Neural crest cell (in vitro differentiated cells): ENCODE results near the gene CNBP. TPM values are rescaled to one million over a fixed set of nuclear protein-coding genes. Genes with fewer than 3 reads are reported as not detected.
"Not testable (repeated sequence)": the region's sequence is repeated elsewhere in the genome, so short reads cannot be mapped to it uniquely, and the experiment has no call there.

ENCODE experiments used
- DNase-seq: peaks from one replicate; pipeline ENCODE4 v3.0.0; 2021; ENCODE audit warnings: low read depth, mixed read lengths, low spot score
- H3K27ac Mint-ChIP-seq: one replicate; pipeline ENCODE4 v1.8.0; 2021; ENCODE audit warnings: mild to moderate bottlenecking, mixed read lengths; ENCODE audit not compliant: unreplicated experiment
- H3K27me3 Mint-ChIP-seq: 2 replicates; pipeline ENCODE4 v1.8.0; 2021; ENCODE audit warnings: low read depth, mild to moderate bottlenecking, mixed read lengths
- H3K36me3 Mint-ChIP-seq: 2 replicates; pipeline ENCODE4 v1.8.0; 2021; ENCODE audit warnings: low read depth, mild to moderate bottlenecking, mixed read lengths
- H3K4me1 Mint-ChIP-seq: 2 replicates; pipeline ENCODE4 v1.8.0; 2021; ENCODE audit warnings: mixed read lengths
- H3K4me3 Mint-ChIP-seq: one replicate; pipeline ENCODE4 v1.8.0; 2021; ENCODE audit warnings: mild to moderate bottlenecking, mixed read lengths
- H3K9me3 Mint-ChIP-seq: 2 replicates; pipeline ENCODE4 v1.8.0; 2021; ENCODE audit warnings: mixed read lengths
- CTCF ChIP-seq: fragments of 200-600 bp; sonication (generic); conservative IDR thresholded peaks from 2 replicates; pipeline ENCODE4 v1.5.0; 2021; ENCODE audit warnings: antibody characterized with exemption, mild to moderate bottlenecking
- total RNA-seq: library from RNA; stranded (reverse); gene quantifications from 2 replicates; pipeline ENCODE4 v1.2.1, GENCODE V29; 2021

Gene CNBP
- total RNA-seq, 1 donor from 2014 or later: 319 TPM

GRCh38 chr3:129173725-129174124, 10.0 kb downstream of the CNBP start:
- H3K27me3 Mint-ChIP-seq: no peaks in the 10 kb centered on the region
- TF ChIP-seq CTCF: no peak
- H3K9me3 Mint-ChIP-seq: no peaks in the 10 kb centered on the region
- no peak overlapping the region for H3K4me3 Mint-ChIP-seq
- peaks cover 11% of the 10 kb centered on the region for H3K4me1 Mint-ChIP-seq
- H3K36me3 Mint-ChIP-seq: peaks cover 12% of the 10 kb centered on the region
- H3K27ac Mint-ChIP-seq: no peak overlapping the region
- no peak for DNase-seq

GRCh38 chr3:129173206-129173605, 10.5 kb downstream of the CNBP start:
- no peak for TF ChIP-seq CTCF
- H3K36me3 Mint-ChIP-seq: peaks cover 12% of the 10 kb centered on the region
- no peaks in the 10 kb centered on the region for H3K27me3 Mint-ChIP-seq
- no peaks in the 10 kb centered on the region for H3K9me3 Mint-ChIP-seq
- peaks cover 11% of the 10 kb centered on the region for H3K4me1 Mint-ChIP-seq
- no peak overlapping the region for H3K4me3 Mint-ChIP-seq
- no peak for DNase-seq
- H3K27ac Mint-ChIP-seq: no peak overlapping the region

- H3K9me3 Mint-ChIP-seq: no peaks in the 10 kb centered on the region
- no peak overlapping the region for H3K27ac Mint-ChIP-seq
- DNase-seq: no peak
- peaks cover 21% of the 10 kb centered on the region for H3K36me3 Mint-ChIP-seq
- peaks cover 15% of the 10 kb centered on the region for H3K4me1 Mint-ChIP-seq
- no peak for TF ChIP-seq CTCF
- H3K27me3 Mint-ChIP-seq: no peaks in the 10 kb centered on the region
- peak overlapping the region; percentile 16 for H3K4me3 Mint-ChIP-seq
These were observed 16.9 kb downstream of the CNBP start for GRCh38 chr3:129166579-129167332.

GRCh38 chr3:129165594-129165993, 18.1 kb downstream of the CNBP start:
- H3K9me3 Mint-ChIP-seq, DNase-seq, H3K27ac Mint-ChIP-seq, H3K27me3 Mint-ChIP-seq, H3K4me3 Mint-ChIP-seq: not testable (repeated sequence)
- Mint-ChIP-seq H3K4me1 (peaks cover 24% of the 10 kb centered on the region), H3K36me3 (peaks cover 21% of the 10 kb centered on the region)

GRCh38 chr3:129164500-129164899, 19.2 kb downstream of the CNBP start:
- Mint-ChIP-seq H3K27ac (no peak overlapping the region), H3K27me3 (no peaks in the 10 kb centered on the region), H3K36me3 (peaks cover 11% of the 10 kb centered on the region), H3K4me1 (peaks cover 34% of the 10 kb centered on the region), H3K9me3 (no peaks in the 10 kb centered on the region), H3K4me3 (peak overlapping the region; percentile 68)
- DNase-seq: no peak
- no peak for TF ChIP-seq CTCF

GRCh38 chr3:129162729-129163579, 20.7 kb downstream of the CNBP start:
- no peak for DNase-seq
- Mint-ChIP-seq H3K27me3 (no peaks in the 10 kb centered on the region), H3K9me3 (no peaks in the 10 kb centered on the region), H3K4me1 (peaks cover 39% of the 10 kb centered on the region), H3K4me3 (peak overlapping the region; percentile 99), H3K27ac (no peak overlapping the region), H3K36me3 (peaks cover 10% of the 10 kb centered on the region)
- TF ChIP-seq CTCF: no peak
